Erythroblast (primary cell): Measurements from ENCODE around the gene GPX5.

Experiments
- GATA1 ChIP-seq: IDR thresholded peaks from 2 replicates; pipeline ENCODE4 v1.6.1; 2011; ENCODE audit warnings: low read depth, mild to moderate bottlenecking, control low read depth, low read length, moderate library complexity
- POLR2A ChIP-seq: IDR thresholded peaks from 2 replicates; pipeline ENCODE4 v1.6.1; 2011; ENCODE audit warnings: mild to moderate bottlenecking, low read length

GRCh38 chr6:28480253-28480932, 45.3 kb upstream of the GPX5 start:
- TF ChIP-seq POLR2A (no peak), GATA1 (no peak)
